ENCODE data around the gene PALD1. TPM values are rescaled to one million over a fixed set of nuclear protein-coding genes. Genes with fewer than 3 reads are reported as not detected.

The PALD1 gene
- total and polyA plus RNA-seq, 9 of the 15 experiments (the other 6 are each of a cell fraction or from before 2014, with no cell fraction given): 0.03 to 0.29 (median 0.09) TPM; not detected in 2

DNA sequence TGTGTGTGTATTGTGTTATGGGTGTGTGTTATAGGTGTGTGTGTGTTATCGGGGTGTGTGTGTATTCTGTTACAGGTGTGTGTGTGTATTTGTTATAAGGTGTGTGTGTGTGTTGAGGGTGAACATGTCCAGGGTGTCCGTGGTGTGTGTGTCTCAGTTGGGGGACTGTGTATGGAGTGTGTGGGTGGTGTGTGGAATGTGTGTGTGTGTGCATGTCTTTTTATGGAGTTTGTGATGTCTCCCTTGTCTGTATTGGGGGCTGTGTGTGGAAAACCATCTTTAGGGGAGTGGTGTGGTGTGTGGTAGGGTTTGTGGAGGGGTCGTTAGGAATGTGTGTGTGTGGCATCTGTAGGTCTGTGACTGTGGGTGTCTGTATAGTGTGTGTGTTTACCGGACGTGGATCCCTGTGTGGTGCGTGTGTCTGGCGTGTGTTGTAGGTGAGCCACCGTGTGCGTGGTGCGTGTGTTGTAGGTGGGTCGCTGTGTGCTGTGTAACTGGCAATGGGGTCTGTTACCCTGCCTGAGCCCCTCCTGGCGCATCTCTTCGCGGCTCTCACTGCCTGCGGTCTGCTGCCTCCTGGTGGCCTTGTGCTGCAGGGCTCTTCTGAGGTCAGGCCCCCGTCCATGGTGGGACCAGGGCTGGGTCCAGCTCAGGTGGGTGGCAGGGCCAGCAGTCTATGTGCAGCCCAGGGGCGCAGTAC lies 61.7 kb downstream of the PALD1 start (continued):
- TF ChIP-seq, protein P1, sequence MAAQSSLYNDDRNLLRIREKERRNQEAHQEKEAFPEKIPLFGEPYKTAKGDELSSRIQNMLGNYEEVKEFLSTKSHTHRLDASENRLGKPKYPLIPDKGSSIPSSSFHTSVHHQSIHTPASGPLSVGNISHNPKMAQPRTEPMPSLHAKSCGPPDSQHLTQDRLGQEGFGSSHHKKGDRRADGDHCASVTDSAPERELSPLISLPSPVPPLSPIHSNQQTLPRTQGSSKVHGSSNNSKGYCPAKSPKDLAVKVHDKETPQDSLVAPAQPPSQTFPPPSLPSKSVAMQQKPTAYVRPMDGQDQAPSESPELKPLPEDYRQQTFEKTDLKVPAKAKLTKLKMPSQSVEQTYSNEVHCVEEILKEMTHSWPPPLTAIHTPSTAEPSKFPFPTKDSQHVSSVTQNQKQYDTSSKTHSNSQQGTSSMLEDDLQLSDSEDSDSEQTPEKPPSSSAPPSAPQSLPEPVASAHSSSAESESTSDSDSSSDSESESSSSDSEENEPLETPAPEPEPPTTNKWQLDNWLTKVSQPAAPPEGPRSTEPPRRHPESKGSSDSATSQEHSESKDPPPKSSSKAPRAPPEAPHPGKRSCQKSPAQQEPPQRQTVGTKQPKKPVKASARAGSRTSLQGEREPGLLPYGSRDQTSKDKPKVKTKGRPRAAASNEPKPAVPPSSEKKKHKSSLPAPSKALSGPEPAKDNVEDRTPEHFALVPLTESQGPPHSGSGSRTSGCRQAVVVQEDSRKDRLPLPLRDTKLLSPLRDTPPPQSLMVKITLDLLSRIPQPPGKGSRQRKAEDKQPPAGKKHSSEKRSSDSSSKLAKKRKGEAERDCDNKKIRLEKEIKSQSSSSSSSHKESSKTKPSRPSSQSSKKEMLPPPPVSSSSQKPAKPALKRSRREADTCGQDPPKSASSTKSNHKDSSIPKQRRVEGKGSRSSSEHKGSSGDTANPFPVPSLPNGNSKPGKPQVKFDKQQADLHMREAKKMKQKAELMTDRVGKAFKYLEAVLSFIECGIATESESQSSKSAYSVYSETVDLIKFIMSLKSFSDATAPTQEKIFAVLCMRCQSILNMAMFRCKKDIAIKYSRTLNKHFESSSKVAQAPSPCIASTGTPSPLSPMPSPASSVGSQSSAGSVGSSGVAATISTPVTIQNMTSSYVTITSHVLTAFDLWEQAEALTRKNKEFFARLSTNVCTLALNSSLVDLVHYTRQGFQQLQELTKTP (IDR thresholded peaks at IDR 0.05; ENCODE audit: low read depth in 1 of 2, partially characterized antibody in 2 of 2): no peak
- TF ChIP-seq, protein P2, sequence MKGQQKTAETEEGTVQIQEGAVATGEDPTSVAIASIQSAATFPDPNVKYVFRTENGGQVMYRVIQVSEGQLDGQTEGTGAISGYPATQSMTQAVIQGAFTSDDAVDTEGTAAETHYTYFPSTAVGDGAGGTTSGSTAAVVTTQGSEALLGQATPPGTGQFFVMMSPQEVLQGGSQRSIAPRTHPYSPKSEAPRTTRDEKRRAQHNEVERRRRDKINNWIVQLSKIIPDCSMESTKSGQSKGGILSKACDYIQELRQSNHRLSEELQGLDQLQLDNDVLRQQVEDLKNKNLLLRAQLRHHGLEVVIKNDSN (CRISPR knock-in tag; IDR thresholded peaks at IDR 0.05): peak; percentile 41
- TF ChIP-seq EGR1 (conservative IDR thresholded peaks at IDR 0.05): peak; percentile 78
